Posterior vena cava (tissue), 2 donors: ENCODE results near the gene CAMK2N2. TPM values are rescaled to one million over a fixed set of nuclear protein-coding genes. Genes with fewer than 3 reads are reported as not detected.

Experiments used
- DNase-seq: peaks from one replicate; pipeline ENCODE4 v3.0.0-alpha.2; 2020; ENCODE audit warnings: low spot score
- intact Hi-C, 2 donors: fragments of 100-400 bp; cut with DNase I; formaldehyde crosslinking; loops; one replicate each; pipeline versions ENCODE4 v1.14.1 to v1.14.2; 2022 to 2023
- long read RNA-seq, 2 donors: library from polyadenylated mRNA; unstranded; transcript quantifications; one replicate each; pipeline ENCODE4 v2.0.0, GENCODE V29; 2020 to 2021
- total RNA-seq, 2 donors: library from RNA; stranded (reverse); fragmentation: NEBNext Ultra II Directional; extraction: Animal tissue kit (Norgen Biotek cat#: 25700); gene quantifications; one replicate each; pipeline ENCODE4 v1.2.1, GENCODE V29; 2021
- donor health status: DM: yes; HTN: yes; CAD: no.
- donor health status: DM: yes; HTN: yes; CAD: no.

CAMK2N2 gene
- total RNA-seq, result under 1 TPM in 1 of 2 donors, not detected in 1; 0.24 TPM
- long read RNA-seq, donor 1, partial matches to known transcripts, result 0 of 1 reads
- long read RNA-seq, donor 1, other reads (novel, unspliced or antisense), result 1 of 1 reads
- long read RNA-seq, donor 2, result 0 reads

DNA sequence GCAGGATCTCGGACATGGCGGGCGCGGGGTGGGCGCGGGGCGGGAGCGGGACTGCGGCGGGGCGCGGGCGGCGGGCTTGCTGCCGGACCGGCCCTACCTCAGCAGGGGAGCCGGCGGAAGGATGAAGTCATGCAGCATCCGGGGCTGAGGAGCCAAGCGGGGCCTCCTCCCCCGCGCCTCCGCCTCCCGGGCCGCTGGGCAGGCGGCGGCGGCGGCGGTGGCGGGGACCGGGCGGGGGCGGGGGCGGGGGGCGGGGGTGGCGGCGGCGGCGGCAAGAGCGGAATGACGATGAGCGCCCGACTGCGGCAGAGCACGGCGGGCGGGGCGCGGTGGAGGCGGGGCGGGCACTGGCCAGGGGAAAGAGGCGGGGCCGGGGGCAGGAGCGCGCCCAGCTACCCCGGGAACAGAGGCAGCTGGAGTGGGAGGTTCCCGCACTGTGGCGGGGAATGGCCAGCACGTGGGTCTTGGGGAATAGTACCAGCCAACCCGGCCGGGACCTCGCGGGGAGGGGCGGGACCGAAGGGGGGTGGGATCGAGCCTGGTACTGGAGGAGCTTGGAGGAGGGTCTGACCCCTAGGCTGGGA lies at the start of gene CAMK2N2:
TSS of gene CAMK2N2 (minus strand) at position 284 of the 584 bp plus-strand sequence. CDS start at position 16, 268 bp downstream.
- intact Hi-C loops, result no loop called here
- DNase-seq, result peak; percentile 83

- intact Hi-C loops, result loop anchor here in 1 of 2 donors (5.0 kb wide), 1 partner anchor 39 kb away; no protein-coding TSS in a partner anchor
Measured at GRCh38 chr3:184308744-184309143, 47.4 kb upstream of the CAMK2N2 start.

GRCh38 chr3:184307915-184308314 lies 46.6 kb upstream of the CAMK2N2 start:
- DNase-seq, result peak; percentile 19
- intact Hi-C loops, result loop anchor here in 1 of 2 donors (5.0 kb wide), 1 partner anchor 39 kb away; no protein-coding TSS in a partner anchor

More at GRCh38 chr3:184308744-184309143, 47.4 kb upstream of the CAMK2N2 start:
- DNase-seq, result peak; percentile 32

GRCh38 chr3:184306341-184306972 lies 45.1 kb upstream of the CAMK2N2 start:
- intact Hi-C loops, result loop anchor here in 1 of 2 donors (5.0 kb wide), 1 partner anchor 41 kb away; no protein-coding TSS in a partner anchor
- no peak for DNase-seq

GRCh38 chr3:184305577-184305976 lies 44.2 kb upstream of the CAMK2N2 start:
- intact Hi-C loops, result loop anchor here in 1 of 2 donors (5.0 kb wide), 1 partner anchor 42 kb away; no protein-coding TSS in a partner anchor
- no peak for DNase-seq

- intact Hi-C loops, result no loop called here
Measured at GRCh38 chr3:184300378-184300720, 39.0 kb upstream of the CAMK2N2 start.

DNA sequence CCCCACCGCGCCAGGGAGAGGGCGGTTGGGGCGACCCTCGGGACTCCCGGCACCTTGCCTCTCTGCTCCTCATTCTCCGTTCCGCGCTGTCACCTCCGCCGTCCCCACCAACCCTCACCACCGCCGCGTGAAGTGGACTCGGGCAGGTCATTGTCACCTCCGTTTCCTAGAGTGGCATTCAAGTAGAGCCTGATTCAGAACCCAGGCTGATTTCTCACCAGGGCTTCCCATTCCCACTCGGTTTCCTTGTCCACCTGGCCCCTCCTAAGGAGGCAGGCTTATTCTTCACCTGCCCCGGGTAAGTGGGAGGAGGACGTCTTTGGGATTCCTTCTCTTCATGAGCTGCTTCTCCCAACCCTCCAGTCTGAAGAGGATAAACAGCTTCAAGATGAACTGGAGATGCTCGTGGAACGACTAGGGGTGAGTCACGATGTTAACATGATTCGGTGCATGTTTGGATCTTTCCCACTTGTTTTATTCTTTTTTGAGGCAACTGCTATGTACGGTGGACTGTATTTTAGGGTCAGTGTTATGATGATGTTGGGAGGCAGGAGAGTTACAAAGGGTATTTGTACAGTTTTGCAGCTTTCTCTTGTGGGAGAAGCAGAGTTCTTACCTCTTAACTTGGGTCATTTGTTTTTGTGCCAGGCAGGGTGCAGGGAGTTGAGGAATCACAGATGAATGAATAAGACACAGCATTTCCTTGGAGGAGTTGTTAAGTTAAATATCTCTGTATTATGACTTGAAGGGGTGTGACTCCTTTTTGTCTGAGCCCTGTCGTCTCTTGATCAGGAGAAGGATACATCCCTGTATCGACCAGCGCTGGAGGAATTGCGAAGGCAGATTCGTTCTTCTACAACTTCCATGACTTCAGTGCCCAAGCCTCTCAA lies 38.4 kb upstream of the CAMK2N2 start:
- DNase-seq, result no peak
- intact Hi-C loops, result no loop called here

More at GRCh38 chr3:184300378-184300720, 39.0 kb upstream of the CAMK2N2 start:
- DNase-seq, result no peak

GRCh38 chr3:184298759-184299487 lies 37.6 kb upstream of the CAMK2N2 start, which contains the start of gene PSMD2:
TSS of gene PSMD2 (plus strand) at chr3:184299241. CDS start at chr3:184299267, 26 bp downstream.
- DNase-seq, result peak; percentile 99
- intact Hi-C loops, result no loop called here

DNA sequence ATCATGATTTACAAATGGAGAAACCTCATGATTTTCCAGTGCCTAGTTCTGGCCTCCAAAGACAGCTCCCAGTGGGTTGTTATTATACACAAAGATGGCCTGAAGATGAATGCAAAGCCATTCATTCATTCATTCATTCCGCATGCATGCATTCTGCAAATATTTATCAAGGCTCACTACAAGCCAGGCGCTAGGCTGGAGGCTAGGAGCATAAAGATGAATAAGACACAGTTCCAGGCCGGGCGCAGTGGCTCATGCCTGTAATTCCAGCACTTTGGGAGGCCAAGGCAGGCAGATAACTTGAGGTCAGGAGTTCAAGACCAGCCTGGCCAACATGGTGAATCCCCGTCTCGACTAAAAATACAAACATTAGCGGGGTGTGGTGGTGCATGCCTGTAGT lies 35.3 kb upstream of the CAMK2N2 start:
- intact Hi-C loops, result no loop called here
- peak; percentile 65 for DNase-seq

GRCh38 chr3:184295771-184296170 lies 34.4 kb upstream of the CAMK2N2 start:
- intact Hi-C loops, result no loop called here
- DNase-seq, result peak; percentile 3

DNA sequence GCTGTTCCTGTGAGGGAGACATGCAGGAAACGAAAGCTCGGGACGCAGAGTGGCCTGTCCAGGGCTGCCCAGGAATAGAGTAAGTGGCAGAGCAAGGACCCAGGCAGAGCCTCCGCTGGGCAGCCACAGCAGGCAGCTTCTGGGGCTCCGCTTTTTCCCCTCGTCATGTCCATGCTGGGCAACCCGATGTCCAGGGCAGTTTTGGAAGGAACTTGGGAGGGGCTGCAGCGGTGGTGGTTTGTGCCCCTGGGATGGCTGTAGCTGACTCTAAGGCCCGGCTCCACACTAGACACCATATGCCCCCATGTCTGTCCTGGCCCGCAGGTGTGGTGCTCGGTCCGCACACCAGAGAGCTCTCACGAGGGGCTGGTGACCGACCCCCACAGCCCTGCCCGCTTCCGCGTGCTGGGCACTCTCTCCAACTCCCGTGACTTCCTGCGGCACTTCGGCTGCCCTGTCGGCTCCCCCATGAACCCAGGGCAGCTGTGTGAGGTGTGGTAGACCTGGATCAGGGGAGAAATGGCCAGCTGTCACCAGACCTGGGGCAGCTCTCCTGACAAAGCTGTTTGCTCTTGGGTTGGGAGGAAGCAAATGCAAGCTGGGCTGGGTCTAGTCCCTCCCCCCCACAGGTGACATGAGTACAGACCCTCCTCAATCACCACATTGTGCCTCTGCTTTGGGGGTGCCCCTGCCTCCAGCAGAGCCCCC lies 30.5 kb upstream of the CAMK2N2 start:
- DNase-seq, result no peak
- intact Hi-C loops, result no loop called here

GRCh38 chr3:184291044-184291737 lies 29.8 kb upstream of the CAMK2N2 start:
- intact Hi-C loops, result no loop called here
- no peak for DNase-seq

DNA sequence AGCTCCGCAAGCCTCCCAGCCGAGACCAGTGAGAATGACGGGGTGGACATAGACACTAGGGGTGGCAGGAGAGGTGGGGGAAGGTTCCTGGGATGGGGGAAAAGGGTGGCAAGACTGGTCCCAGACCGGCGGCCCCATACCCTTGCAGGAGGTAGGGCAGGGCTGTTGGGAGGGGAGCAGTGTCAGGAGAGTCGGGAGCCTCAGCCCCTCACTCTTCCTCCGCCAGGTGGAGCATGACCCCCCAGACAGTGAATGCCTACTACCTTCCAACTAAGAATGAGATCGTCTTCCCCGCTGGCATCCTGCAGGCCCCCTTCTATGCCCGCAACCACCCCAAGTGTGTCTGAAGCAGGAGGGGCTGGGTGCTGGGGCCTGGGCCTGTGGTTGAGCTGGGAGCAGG lies 29.0 kb upstream of the CAMK2N2 start:
- DNase-seq, result no peak
- intact Hi-C loops, result no loop called here

GRCh38 chr3:184289426-184289938 lies 28.1 kb upstream of the CAMK2N2 start:
- DNase-seq, result no peak
- intact Hi-C loops, result no loop called here

DNA sequence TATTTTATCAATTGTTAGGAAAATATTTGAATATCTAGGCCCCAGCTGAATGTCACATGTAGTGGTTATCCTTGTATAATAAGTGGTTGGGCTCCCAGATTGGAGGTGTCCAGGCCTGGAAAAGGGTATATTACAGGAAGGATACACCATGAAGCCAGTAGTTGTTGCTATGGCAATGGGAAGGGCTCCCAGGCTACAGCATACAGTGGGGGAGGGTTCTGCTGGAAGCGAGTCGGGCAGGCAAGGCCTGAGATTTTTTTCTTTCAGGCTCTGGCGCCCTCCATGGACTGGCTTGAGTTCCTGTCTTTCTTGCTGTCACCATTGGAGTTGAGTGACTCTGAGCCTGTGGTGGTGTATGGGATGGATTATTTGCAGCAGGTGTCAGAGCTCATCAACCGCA lies 23.3 kb upstream of the CAMK2N2 start:
- intact Hi-C loops, result no loop called here

DNA sequence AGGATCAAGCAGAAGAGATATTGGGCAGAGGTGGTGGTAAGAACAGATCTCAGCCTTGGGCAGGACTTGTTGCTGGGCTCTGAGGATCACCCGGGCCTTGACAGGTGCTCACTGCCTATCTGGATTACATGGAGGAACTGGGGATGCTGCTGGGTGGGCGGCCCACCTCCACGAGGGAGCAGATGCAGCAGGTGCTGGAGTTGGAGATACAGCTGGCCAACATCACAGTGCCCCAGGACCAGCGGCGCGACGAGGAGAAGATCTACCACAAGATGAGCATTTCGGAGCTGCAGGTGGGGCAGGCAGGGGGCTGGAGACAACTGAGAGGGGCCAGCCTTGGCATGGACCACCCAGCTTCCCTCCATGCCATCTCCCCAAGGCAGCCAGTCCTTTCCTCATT lies 22.3 kb upstream of the CAMK2N2 start:
- DNase-seq, result no peak
- intact Hi-C loops, result no loop called here

More for the DNA sequence above, 23.3 kb upstream of the CAMK2N2 start:
- no peak for DNase-seq

DNA sequence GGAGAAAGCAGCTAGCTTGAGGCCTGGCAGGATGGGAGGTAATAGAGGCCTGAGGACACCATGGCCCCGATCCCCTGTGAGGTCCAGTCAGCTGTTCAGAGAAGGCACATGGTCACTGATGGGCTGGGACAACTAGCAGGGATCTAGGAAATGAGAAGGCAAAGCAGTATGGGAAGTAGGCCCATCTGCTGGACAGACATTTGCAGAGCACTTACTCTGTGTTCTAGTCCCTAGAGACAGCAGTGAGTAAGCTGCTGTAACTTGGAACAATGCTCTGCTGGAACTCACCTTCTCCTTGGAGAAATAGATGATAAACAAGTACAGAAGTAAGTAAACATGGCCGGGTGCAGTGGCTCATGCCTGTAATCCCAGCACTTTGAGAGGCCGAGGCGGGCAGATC lies 21.6 kb upstream of the CAMK2N2 start:
- intact Hi-C loops, result no loop called here
- DNase-seq, result no peak

- intact Hi-C loops, result no loop called here
- DNase-seq, result no peak
Measured at GRCh38 chr3:184277366-184277765, 16.0 kb upstream of the CAMK2N2 start.
